ENCODE results near the gene ILDR2.

Gene ILDR2

GRCh38 chr1:167011560-167012191 lies 36.3 kb upstream of the ILDR2 start:
- no peak for DNase-seq (ENCODE audit: low read depth)
- TF ChIP-seq CTCF (IDR thresholded peaks at IDR 0.05; ENCODE audit: low read depth, low read length, missing control alignments) = no peak
- H3K4me3 ChIP-seq (ENCODE audit: low read depth, low read length) = no peak overlapping the region

- DNase-seq (ENCODE audit: low read depth) = no peak
- no peak for TF ChIP-seq CTCF (IDR thresholded peaks at IDR 0.05; ENCODE audit: low read depth, low read length, missing control alignments)
- H3K4me3 ChIP-seq (ENCODE audit: low read depth, low read length) = no peak overlapping the region
Observed at GRCh38 chr1:167003711-167004110, 28.4 kb upstream of the ILDR2 start.

GRCh38 chr1:167002354-167002753 lies 27.0 kb upstream of the ILDR2 start:
- no peak for TF ChIP-seq CTCF (IDR thresholded peaks at IDR 0.05; ENCODE audit: low read depth, low read length, missing control alignments)
- H3K4me3 ChIP-seq (ENCODE audit: low read depth, low read length) = no peak overlapping the region
- no peak for DNase-seq (ENCODE audit: low read depth)

GRCh38 chr1:167000546-167000945 lies 25.2 kb upstream of the ILDR2 start:
- no peak overlapping the region for H3K4me3 ChIP-seq (ENCODE audit: low read depth, low read length)
- TF ChIP-seq CTCF (IDR thresholded peaks at IDR 0.05; ENCODE audit: low read depth, low read length, missing control alignments) = no peak
- DNase-seq (ENCODE audit: low read depth) = no peak

GRCh38 chr1:166999500-167000055 lies 24.2 kb upstream of the ILDR2 start:
- H3K4me3 ChIP-seq (ENCODE audit: low read depth, low read length) = no peak overlapping the region
- DNase-seq (ENCODE audit: low read depth) = peak; percentile 41
- no peak for TF ChIP-seq CTCF (IDR thresholded peaks at IDR 0.05; ENCODE audit: low read depth, low read length, missing control alignments)

- DNase-seq (ENCODE audit: low read depth) = no peak
- TF ChIP-seq CTCF (IDR thresholded peaks at IDR 0.05; ENCODE audit: low read depth, low read length, missing control alignments) = no peak
- no peak overlapping the region for H3K4me3 ChIP-seq (ENCODE audit: low read depth, low read length)
Observed at GRCh38 chr1:166999075-166999474, 23.7 kb upstream of the ILDR2 start.

- no peak for TF ChIP-seq CTCF (IDR thresholded peaks at IDR 0.05; ENCODE audit: low read depth, low read length, missing control alignments)
- no peak within 1 kb of the TSS for H3K4me3 ChIP-seq (ENCODE audit: low read depth, low read length)
- DNase-seq (ENCODE audit: low read depth) = no peak
Observed at GRCh38 chr1:166988974-166989515, 13.7 kb upstream of the ILDR2 start, which contains the start of gene MAEL. Gene MAEL, plus strand, starts transcription at chr1:166989280. Its CDS starts 73 bp downstream, at chr1:166989353.
